ENCODE measurements around the gene MEGF11.

DNA sequence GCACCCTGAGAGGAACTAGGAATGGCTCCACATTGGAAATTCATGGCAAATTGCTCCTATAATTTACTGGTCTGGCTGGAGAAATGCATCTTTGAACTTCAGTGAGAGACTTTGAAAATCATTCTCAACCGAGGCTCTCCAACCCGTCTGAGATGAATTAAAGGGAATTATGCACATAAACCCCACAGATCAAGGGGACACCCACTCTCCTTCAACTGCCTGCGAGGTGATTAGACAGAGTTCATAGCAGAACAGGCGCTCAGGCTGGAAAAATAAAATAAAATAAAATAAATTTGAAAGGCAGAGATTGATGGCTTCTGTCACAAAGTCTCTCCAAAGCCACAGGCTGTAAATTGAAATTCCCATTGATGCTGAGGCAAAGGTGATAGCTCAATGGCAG, 37.7 kb downstream of the MEGF11 start:
- TF ChIP-seq RAD21 (IDR thresholded peaks at IDR 0.05; ENCODE audit: low read depth) (no peak), CEBPB (IDR thresholded peaks at IDR 0.05; ENCODE audit: low read depth) (no peak), EGR1 (IDR thresholded peaks at IDR 0.05; ENCODE audit: low read depth) (no peak), POLR2A (IDR thresholded peaks at IDR 0.05; ENCODE audit: borderline replicate concordance, extremely low read depth, insufficient read depth, insufficient read length) (no peak), POLR2AphosphoS5 (IDR thresholded peaks at IDR 0.05; ENCODE audit: low read depth, low read length) (no peak)
- TF ChIP-seq, protein P1, sequence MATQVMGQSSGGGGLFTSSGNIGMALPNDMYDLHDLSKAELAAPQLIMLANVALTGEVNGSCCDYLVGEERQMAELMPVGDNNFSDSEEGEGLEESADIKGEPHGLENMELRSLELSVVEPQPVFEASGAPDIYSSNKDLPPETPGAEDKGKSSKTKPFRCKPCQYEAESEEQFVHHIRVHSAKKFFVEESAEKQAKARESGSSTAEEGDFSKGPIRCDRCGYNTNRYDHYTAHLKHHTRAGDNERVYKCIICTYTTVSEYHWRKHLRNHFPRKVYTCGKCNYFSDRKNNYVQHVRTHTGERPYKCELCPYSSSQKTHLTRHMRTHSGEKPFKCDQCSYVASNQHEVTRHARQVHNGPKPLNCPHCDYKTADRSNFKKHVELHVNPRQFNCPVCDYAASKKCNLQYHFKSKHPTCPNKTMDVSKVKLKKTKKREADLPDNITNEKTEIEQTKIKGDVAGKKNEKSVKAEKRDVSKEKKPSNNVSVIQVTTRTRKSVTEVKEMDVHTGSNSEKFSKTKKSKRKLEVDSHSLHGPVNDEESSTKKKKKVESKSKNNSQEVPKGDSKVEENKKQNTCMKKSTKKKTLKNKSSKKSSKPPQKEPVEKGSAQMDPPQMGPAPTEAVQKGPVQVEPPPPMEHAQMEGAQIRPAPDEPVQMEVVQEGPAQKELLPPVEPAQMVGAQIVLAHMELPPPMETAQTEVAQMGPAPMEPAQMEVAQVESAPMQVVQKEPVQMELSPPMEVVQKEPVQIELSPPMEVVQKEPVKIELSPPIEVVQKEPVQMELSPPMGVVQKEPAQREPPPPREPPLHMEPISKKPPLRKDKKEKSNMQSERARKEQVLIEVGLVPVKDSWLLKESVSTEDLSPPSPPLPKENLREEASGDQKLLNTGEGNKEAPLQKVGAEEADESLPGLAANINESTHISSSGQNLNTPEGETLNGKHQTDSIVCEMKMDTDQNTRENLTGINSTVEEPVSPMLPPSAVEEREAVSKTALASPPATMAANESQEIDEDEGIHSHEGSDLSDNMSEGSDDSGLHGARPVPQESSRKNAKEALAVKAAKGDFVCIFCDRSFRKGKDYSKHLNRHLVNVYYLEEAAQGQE (IDR thresholded peaks at IDR 0.05; ENCODE audit: low read depth) = no peak
- TF ChIP-seq, protein P2, sequence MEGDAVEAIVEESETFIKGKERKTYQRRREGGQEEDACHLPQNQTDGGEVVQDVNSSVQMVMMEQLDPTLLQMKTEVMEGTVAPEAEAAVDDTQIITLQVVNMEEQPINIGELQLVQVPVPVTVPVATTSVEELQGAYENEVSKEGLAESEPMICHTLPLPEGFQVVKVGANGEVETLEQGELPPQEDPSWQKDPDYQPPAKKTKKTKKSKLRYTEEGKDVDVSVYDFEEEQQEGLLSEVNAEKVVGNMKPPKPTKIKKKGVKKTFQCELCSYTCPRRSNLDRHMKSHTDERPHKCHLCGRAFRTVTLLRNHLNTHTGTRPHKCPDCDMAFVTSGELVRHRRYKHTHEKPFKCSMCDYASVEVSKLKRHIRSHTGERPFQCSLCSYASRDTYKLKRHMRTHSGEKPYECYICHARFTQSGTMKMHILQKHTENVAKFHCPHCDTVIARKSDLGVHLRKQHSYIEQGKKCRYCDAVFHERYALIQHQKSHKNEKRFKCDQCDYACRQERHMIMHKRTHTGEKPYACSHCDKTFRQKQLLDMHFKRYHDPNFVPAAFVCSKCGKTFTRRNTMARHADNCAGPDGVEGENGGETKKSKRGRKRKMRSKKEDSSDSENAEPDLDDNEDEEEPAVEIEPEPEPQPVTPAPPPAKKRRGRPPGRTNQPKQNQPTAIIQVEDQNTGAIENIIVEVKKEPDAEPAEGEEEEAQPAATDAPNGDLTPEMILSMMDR (IDR thresholded peaks at IDR 0.05 in 2 of 3, conservative IDR thresholded peaks at IDR 0.05 in 1 of 3; ENCODE audit: borderline replicate concordance in 1 of 3, insufficient read depth in 1 of 3, low read depth in 2 of 3, low read length in 2 of 3) = no peak
- TF ChIP-seq, protein P3, sequence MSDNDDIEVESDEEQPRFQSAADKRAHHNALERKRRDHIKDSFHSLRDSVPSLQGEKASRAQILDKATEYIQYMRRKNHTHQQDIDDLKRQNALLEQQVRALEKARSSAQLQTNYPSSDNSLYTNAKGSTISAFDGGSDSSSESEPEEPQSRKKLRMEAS (IDR thresholded peaks at IDR 0.05) = no peak
